UCSD-AML1 (cell line): ENCODE measurements around the gene RPP14.

Source experiments
- DNase-seq: peaks from one replicate; lab custom pipeline; 2025; ENCODE audit not compliant: unreplicated experiment; lab: John Stamatoyannopoulos, UW

The RPP14 gene

GRCh38 chr3:58355179-58355578 is 49.1 kb downstream of the RPP14 start:
- DNase-seq = no peak

- DNase-seq = peak; percentile 61
These were observed 50.0 kb downstream of the RPP14 start for GRCh38 chr3:58356054-58356453.

GRCh38 chr3:58357402-58357801 is 51.4 kb downstream of the RPP14 start:
- DNase-seq = no peak

- no peak for DNase-seq
These were observed 52.0 kb downstream of the RPP14 start for GRCh38 chr3:58358092-58358491.

- DNase-seq = no peak
These were observed 52.8 kb downstream of the RPP14 start for GRCh38 chr3:58358808-58359207.

- no peak for DNase-seq
These were observed 53.6 kb downstream of the RPP14 start for GRCh38 chr3:58359621-58360020.

GRCh38 chr3:58361866-58362265 is 55.8 kb downstream of the RPP14 start:
- no peak for DNase-seq

- no peak for DNase-seq
These were observed 60.7 kb downstream of the RPP14 start for GRCh38 chr3:58366699-58367098.

- no peak for DNase-seq
These were observed 63.0 kb downstream of the RPP14 start for GRCh38 chr3:58369038-58369437.
